ENCODE data around the gene HOXC11. TPM values are rescaled to one million over a fixed set of nuclear protein-coding genes. Genes with fewer than 3 reads are reported as not detected.

The HOXC11 gene
- total RNA-seq, 1 experiment from 2014 or later: 2.4 TPM

GRCh38 chr12:53993162-53994008 is 20.5 kb downstream of the HOXC11 start:
- no TSS peak for BruUV-seq (replicated peaks)
- H3K79me2 ChIP-seq (ENCODE audit: low read depth): peaks cover 12% of the 10 kb centered on the region; the same call in 1 of the 2 replicates

GRCh38 chr12:53994009-53994263 is 21.0 kb downstream of the HOXC11 start:
- Histone ChIP-seq H3K4me3 (no peak overlapping the region; the same call in 1 of the 2 replicates), H3K4me2 (peak overlapping the region; percentile 79; the same call in 1 of the 2 replicates), H3K9me2 (ENCODE audit: insufficient read depth) (no peaks in the 10 kb centered on the region), H2AFZ (no peak overlapping the region), H3K9me3 (ENCODE audit: insufficient read depth, low read depth) (no peaks in the 10 kb centered on the region), H3K79me2 (ENCODE audit: low read depth) (peaks cover 12% of the 10 kb centered on the region; the same call in 1 of the 2 replicates), H3K27me3 (ENCODE audit: insufficient read depth, low read depth) (no peaks in the 10 kb centered on the region), H3K4me1 (replicated peaks; ENCODE audit: insufficient read depth) (peaks cover 28% of the 10 kb centered on the region), H3K27ac (0 out of 2 replicates have a peak overlapping the region, but pooled peaks have one; percentile 89), H3F3A (ENCODE audit: insufficient read depth, low read depth) (peaks cover 14% of the 10 kb centered on the region; the same call in 1 of the 2 replicates), H3K36me3 (ENCODE audit: low read depth) (no peaks in the 10 kb centered on the region), H4K20me1 (ENCODE audit: insufficient read depth) (no peaks in the 10 kb centered on the region)
- DNase-seq: no peak
- no TSS peak for BruUV-seq (replicated peaks)
- POLR2A ChIA-PET (ENCODE audit: unreplicated experiment): no interaction called here
- TF ChIP-seq CTCF (conservative IDR thresholded peaks at IDR 0.05) (no peak), EZH2 (IDR thresholded peaks at IDR 0.05; ENCODE audit: low read depth) (no peak)
- CTCF ChIA-PET: no interaction called here
- intact Hi-C loops (cut with micrococcal nuclease; ENCODE audit: unreplicated experiment): no loop called here

More at GRCh38 chr12:53993162-53994008, 20.5 kb downstream of the HOXC11 start:
- Histone ChIP-seq H3K4me3 (no peak overlapping the region), H3K4me2 (peak overlapping the region; percentile 79; the same call in 1 of the 2 replicates), H3K9me2 (ENCODE audit: insufficient read depth) (no peaks in the 10 kb centered on the region), H3K27ac (no peak overlapping the region), H3K4me1 (replicated peaks; ENCODE audit: insufficient read depth) (peaks cover 34% of the 10 kb centered on the region), H4K20me1 (ENCODE audit: insufficient read depth) (no peaks in the 10 kb centered on the region), H3K9me3 (ENCODE audit: insufficient read depth, low read depth) (no peaks in the 10 kb centered on the region), H3K27me3 (ENCODE audit: insufficient read depth, low read depth) (no peaks in the 10 kb centered on the region), H3K36me3 (ENCODE audit: low read depth) (no peaks in the 10 kb centered on the region), H2AFZ (no peak overlapping the region), H3F3A (ENCODE audit: insufficient read depth, low read depth) (peaks cover 14% of the 10 kb centered on the region; the same call in 1 of the 2 replicates)
- ChIA-PET CTCF (no interaction called here), POLR2A (ENCODE audit: unreplicated experiment) (no interaction called here)
- no peak for DNase-seq
- intact Hi-C loops (cut with micrococcal nuclease; ENCODE audit: unreplicated experiment): no loop called here
- TF ChIP-seq CTCF (conservative IDR thresholded peaks at IDR 0.05) (no peak), EZH2 (IDR thresholded peaks at IDR 0.05; ENCODE audit: low read depth) (no peak)

GRCh38 chr12:53994264-53995001 is 21.5 kb downstream of the HOXC11 start:
- no TSS peak for BruUV-seq (replicated peaks)
- Histone ChIP-seq H3K4me3 (peak overlapping the region; percentile 86), H3K27ac (peak overlapping the region; percentile 89), H3K36me3 (ENCODE audit: low read depth) (no peaks in the 10 kb centered on the region), H4K20me1 (ENCODE audit: insufficient read depth) (no peaks in the 10 kb centered on the region), H3K9me3 (ENCODE audit: insufficient read depth, low read depth) (no peaks in the 10 kb centered on the region), H3K27me3 (ENCODE audit: insufficient read depth, low read depth) (no peaks in the 10 kb centered on the region), H3F3A (ENCODE audit: insufficient read depth, low read depth) (peaks cover 14% of the 10 kb centered on the region; the same call in 1 of the 2 replicates), H2AFZ (peak overlapping the region; percentile 98), H3K79me2 (ENCODE audit: low read depth) (peaks cover 12% of the 10 kb centered on the region; the same call in 1 of the 2 replicates), H3K4me1 (replicated peaks; ENCODE audit: insufficient read depth) (peaks cover 23% of the 10 kb centered on the region; the same call in 1 of the 2 replicates), H3K9me2 (ENCODE audit: insufficient read depth) (no peaks in the 10 kb centered on the region), H3K4me2 (peak overlapping the region; percentile 79)
- peak in 1 of 2 experiments; percentile 34 for DNase-seq
- ChIA-PET CTCF (interaction anchor here (0.6 to 0.8 kb wide), 4 partner anchors 21 to 212 kb away, joined by 3 to 20 read pairs (median 5); no protein-coding TSS in a partner anchor), POLR2A (ENCODE audit: unreplicated experiment) (interaction anchor here (0.7 kb wide), 1 partner anchor 210 kb away, joined by 6 read pairs; no protein-coding TSS in a partner anchor)
- intact Hi-C loops (cut with micrococcal nuclease; ENCODE audit: unreplicated experiment): no loop called here
- TF ChIP-seq CTCF (conservative IDR thresholded peaks at IDR 0.05): no peak
- no peak for TF ChIP-seq EZH2 (IDR thresholded peaks at IDR 0.05; ENCODE audit: low read depth)
